Activated CD8-positive, alpha-beta memory T cell treated with anti-CD3 and anti-CD28 coated beads for 4 hours (primary cell): ENCODE data around the gene NUAK1.

Source experiments
- DNase-seq, 2 donors: peaks; one replicate each; pipeline ENCODE4 v3.0.0-alpha.2; 2020; ENCODE audit warnings: low read depth in 2 of 2

The NUAK1 gene

GRCh38 chr12:106130474-106131113 lies 8.2 kb downstream of the NUAK1 start:
- no peak for DNase-seq

- no peak for DNase-seq
Measured at GRCh38 chr12:106128585-106129328, 10.0 kb downstream of the NUAK1 start.

- DNase-seq: no peak
Measured at GRCh38 chr12:106127338-106128126, 11.2 kb downstream of the NUAK1 start.

GRCh38 chr12:106126441-106127337 lies 12.1 kb downstream of the NUAK1 start:
- no peak for DNase-seq

- no peak for DNase-seq
Measured at GRCh38 chr12:106125351-106126095, 13.2 kb downstream of the NUAK1 start.

- DNase-seq: no peak
Measured at GRCh38 chr12:106123551-106124081, 15.1 kb downstream of the NUAK1 start.

GRCh38 chr12:106123110-106123509 lies 15.6 kb downstream of the NUAK1 start:
- DNase-seq: no peak

- DNase-seq: no peak
Measured at GRCh38 chr12:106122004-106122403, 16.8 kb downstream of the NUAK1 start.

- DNase-seq: no peak
Measured at GRCh38 chr12:106120519-106121105, 18.1 kb downstream of the NUAK1 start.

- DNase-seq: no peak
Measured at GRCh38 chr12:106119301-106119700, 19.5 kb downstream of the NUAK1 start.

- DNase-seq: no peak
Measured at GRCh38 chr12:106118381-106119130, 20.2 kb downstream of the NUAK1 start.

GRCh38 chr12:106115440-106115839 lies 23.3 kb downstream of the NUAK1 start:
- no peak for DNase-seq

GRCh38 chr12:106114447-106115068 lies 24.2 kb downstream of the NUAK1 start:
- no peak for DNase-seq

- DNase-seq: no peak
Measured at GRCh38 chr12:106113824-106114446, 24.8 kb downstream of the NUAK1 start.

GRCh38 chr12:106113446-106113823 lies 25.3 kb downstream of the NUAK1 start:
- DNase-seq: no peak

GRCh38 chr12:106113042-106113441 lies 25.7 kb downstream of the NUAK1 start:
- no peak for DNase-seq

GRCh38 chr12:106112145-106112821 lies 26.5 kb downstream of the NUAK1 start:
- DNase-seq: no peak
